Immature natural killer cell (primary cell): Measurements from ENCODE around the gene RNF151. TPM values are rescaled to one million over a fixed set of nuclear protein-coding genes. Genes with fewer than 3 reads are reported as not detected.
"Not testable (repeated sequence)": the region's sequence is repeated elsewhere in the genome, so short reads cannot be mapped to it uniquely, and the experiment has no call there.

Experiments
- DNase-seq, 3 donors: peaks; one replicate each; pipeline ENCODE4 v3.0.0; 2022; ENCODE audit warnings: mixed read lengths in 1 of 3
- H3K27ac Mint-ChIP-seq, 6 donors: one replicate each; pipeline ENCODE4 v1.8.0; 2020; ENCODE audit warnings: mixed read lengths in 6 of 6, mild to moderate bottlenecking in 5 of 6, inconsistent platforms in 4 of 6, moderate library complexity in 3 of 6
- H3K27me3 Mint-ChIP-seq, 3 donors: one replicate each; pipeline ENCODE4 v1.8.0; 2020 to 2021; ENCODE audit warnings: low read depth in 3 of 3, mild to moderate bottlenecking in 3 of 3, mixed read lengths in 3 of 3, moderate library complexity in 3 of 3, inconsistent platforms in 1 of 3
- H3K36me3 Mint-ChIP-seq, 3 donors: one replicate each; pipeline ENCODE4 v1.8.0; 2020; ENCODE audit warnings: mixed read lengths in 3 of 3, inconsistent platforms in 2 of 3, mild to moderate bottlenecking in 2 of 3
- H3K4me1 Mint-ChIP-seq, 2 donors: one replicate each; pipeline ENCODE4 v1.8.0; 2020; ENCODE audit warnings: inconsistent platforms in 2 of 2, mild to moderate bottlenecking in 2 of 2, mixed read lengths in 2 of 2, moderate library complexity in 1 of 2
- H3K4me3 Mint-ChIP-seq, 5 donors: one replicate each; pipeline ENCODE4 v1.8.0; 2020; ENCODE audit warnings: mild to moderate bottlenecking in 5 of 5, mixed read lengths in 5 of 5, inconsistent platforms in 3 of 5, moderate library complexity in 3 of 5
- H3K9me3 Mint-ChIP-seq, 6 donors: one replicate each; pipeline ENCODE4 v1.8.0; 2020; ENCODE audit warnings: mild to moderate bottlenecking in 6 of 6, mixed read lengths in 6 of 6, inconsistent platforms in 4 of 6, moderate library complexity in 3 of 6
- polyA plus RNA-seq, 3 donors: library from polyadenylated mRNA; unstranded; fragments of 300-500 nt; fragmentation: Illumina TruSeq; gene quantifications; one replicate each; pipeline ENCODE4 v1.2.3, GENCODE V29; 2021

RNF151 gene, protein sequence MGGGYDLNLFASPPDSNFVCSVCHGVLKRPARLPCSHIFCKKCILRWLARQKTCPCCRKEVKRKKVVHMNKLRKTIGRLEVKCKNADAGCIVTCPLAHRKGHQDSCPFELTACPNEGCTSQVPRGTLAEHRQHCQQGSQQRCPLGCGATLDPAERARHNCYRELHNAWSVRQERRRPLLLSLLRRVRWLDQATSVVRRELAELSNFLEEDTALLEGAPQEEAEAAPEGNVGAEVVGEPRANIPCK
- polyA plus RNA-seq: not detected

DNA sequence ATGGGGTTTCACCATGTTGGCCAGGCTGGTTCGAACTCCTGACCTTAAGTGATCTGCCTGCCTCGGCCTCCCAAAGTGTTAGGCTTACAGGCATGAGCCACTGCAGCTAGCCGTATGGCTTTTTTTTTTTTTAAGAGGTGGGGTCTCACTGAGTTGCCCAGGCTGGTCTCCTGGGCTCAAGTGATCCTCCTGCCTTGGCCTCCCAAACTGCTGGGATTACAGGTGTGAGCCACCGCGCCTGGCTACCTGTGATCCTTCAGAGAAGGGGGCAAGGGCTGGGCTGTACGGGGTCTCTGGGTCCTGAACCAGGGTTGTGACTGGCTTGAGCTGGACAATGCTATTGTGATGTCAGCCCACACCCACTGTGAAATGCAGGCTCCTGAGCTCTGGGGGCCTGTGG, at the start of gene RNF151:
Gene RNF151 (plus strand): TSS at position 397 of the 400 bp plus-strand sequence. CDS start 26 bp downstream, outside the sequence.
- Mint-ChIP-seq H3K27ac (peak within 1 kb of the TSS; percentile 93 to 97 (median 96)), H3K9me3 (peaks cover 0 to 2% (median 0%) of the 10 kb centered on the region in 6 donors), H3K36me3 (peaks cover 4 to 9% (median 5%) of the 10 kb centered on the region in 3 donors), H3K27me3 (peaks cover 13 to 21% (median 14%) of the 10 kb centered on the region in 3 donors), H3K4me1 (peaks cover 33 to 39% of the 10 kb centered on the region in 2 donors), H3K4me3 (peak within 1 kb of the TSS; percentile 89 to 94 (median 92))
- DNase-seq: no peak

DNA sequence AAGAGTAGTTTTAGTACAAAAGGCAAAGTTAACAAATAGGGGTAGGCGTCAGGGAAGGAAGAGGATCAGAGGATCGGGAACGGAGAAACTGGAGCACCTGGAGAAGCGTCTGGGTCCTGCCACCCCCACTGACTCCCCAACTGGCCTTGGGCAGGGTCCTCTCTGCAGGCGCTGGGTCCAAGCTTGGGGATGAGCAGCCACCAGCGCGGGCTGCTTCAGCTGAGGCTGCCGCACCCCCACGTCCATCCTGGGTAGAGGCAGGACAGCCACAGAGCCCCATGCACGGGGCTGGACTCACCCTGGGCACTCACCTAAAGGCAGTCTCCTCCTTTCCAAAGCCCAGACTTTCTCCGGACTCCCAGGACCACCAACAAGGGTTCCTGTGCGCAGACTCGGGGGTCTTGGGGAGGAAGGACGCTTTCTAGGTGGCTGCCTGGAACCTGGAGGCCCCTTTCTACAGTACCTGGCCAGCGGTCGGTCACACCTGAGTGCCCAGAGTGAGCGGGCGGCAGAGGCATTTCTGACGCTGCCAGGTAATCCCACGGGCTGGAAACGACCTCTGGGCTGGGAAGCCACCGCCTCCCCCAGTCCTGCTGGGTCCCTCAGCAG, 49.5 kb upstream of the RNF151 start:
- DNase-seq: no peak
- peaks cover 0 to 4% (median 0%) of the 10 kb centered on the region in 6 donors for H3K9me3 Mint-ChIP-seq
- no peaks in the 10 kb centered on the region for H3K36me3 Mint-ChIP-seq
- H3K27ac Mint-ChIP-seq: no peak overlapping the region
- no peaks in the 10 kb centered on the region for H3K4me1 Mint-ChIP-seq
- H3K27me3 Mint-ChIP-seq: peaks cover 13 to 15% (median 14%) of the 10 kb centered on the region in 3 donors
- no peak overlapping the region for H3K4me3 Mint-ChIP-seq

DNA sequence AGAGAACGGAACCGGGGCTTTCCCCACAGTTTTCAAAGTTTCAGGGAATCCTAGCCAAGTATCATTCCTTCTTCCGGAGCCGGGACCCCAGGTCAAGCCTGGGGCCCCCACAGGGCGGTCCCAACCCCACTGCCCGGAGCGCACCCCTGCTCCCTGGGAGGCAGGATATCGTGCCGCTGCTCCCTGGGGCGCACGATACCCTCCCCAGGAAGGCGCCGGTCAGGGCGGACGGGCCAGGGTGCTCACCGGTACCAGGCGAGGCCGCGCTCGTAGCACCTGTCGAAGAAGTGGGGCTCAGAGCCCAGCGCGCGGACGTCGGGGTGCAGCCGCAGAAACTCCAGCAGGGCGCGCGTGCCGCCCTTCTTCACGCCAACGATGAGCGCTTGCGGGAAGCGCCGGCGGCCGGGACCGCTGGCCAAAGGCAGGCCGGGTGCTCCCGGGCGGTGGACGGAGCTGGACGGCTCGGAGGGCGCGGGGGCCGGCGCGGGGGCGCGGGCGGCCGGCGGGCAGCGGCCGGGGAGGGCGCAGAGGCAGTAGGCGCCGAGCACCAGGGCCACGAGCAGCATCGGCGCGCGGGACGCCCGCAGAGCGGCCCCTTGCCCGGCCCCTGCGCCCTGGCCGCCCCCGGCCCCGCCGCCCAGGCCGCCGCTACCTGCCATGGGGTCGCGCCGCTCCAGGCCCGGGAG, 48.8 kb upstream of the RNF151 start:
- Mint-ChIP-seq H3K9me3 (peaks cover 0 to 4% (median 0%) of the 10 kb centered on the region in 6 donors), H3K4me1 (no peaks in the 10 kb centered on the region), H3K4me3 (no peak overlapping the region), H3K27me3 (peaks cover 14 to 20% (median 15%) of the 10 kb centered on the region in 3 donors), H3K27ac (no peak overlapping the region), H3K36me3 (no peaks in the 10 kb centered on the region)
- no peak for DNase-seq

DNA sequence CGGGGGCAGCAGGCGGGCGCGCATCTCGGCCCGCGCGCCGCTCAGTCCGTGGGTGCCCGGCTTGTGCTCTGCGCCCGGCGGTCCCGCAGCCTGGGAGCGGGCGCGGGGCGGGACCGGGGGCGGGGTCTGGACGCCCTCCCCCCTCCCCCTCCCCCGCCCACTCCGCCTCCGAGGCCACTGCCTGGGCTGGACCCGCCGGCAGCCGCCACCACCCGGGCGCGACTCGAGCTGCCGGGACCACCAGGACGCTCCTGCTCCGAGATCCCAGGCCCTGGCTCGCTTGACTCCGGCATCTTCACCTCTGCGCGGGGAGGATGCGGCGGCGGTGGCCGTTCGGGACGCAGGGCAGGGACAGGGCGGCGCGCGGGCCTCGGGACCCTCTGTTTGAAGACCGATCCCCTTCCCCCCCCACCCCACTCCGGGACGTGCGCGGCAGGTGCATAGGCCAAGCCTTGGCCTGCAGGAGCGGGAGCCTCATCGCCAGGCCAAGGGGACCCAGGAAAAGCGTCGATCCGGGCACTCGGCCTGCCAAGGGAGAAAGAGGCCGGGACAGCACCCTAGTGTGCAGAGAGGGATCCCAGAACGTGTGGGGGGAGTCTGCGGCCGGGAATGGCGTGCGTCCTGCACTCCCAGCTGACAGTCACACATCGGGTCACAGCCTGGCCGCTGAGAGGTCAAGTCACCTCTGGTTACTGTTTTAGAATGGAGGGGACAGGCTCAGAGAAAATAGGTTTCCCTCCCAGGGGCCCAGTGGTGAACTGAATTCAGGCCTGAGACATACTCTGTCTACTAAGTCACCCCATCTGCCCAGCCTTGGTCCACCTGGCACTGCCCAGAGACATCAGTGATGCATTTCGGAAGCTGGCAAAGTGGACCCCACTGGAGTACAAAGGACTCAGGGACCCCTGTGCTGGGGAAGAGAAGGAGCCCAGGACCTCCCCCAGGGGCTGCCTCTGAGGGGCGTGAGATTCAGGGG, 48.0 kb upstream of the RNF151 start, which contains the start of gene HS3ST6:
Gene HS3ST6 (minus strand): TSS at position 65 of the 976 bp plus-strand sequence. CDS start 92 bp downstream, outside the sequence.
- H3K27me3 Mint-ChIP-seq: peaks cover 15 to 21% (median 16%) of the 10 kb centered on the region in 3 donors
- no peak within 1 kb of the TSS for H3K27ac Mint-ChIP-seq
- no peaks in the 10 kb centered on the region for H3K4me1 Mint-ChIP-seq
- DNase-seq: no peak
- no peaks in the 10 kb centered on the region for H3K36me3 Mint-ChIP-seq
- H3K9me3 Mint-ChIP-seq: peaks cover 0 to 4% (median 0%) of the 10 kb centered on the region in 6 donors
- H3K4me3 Mint-ChIP-seq: no peak within 1 kb of the TSS

DNA sequence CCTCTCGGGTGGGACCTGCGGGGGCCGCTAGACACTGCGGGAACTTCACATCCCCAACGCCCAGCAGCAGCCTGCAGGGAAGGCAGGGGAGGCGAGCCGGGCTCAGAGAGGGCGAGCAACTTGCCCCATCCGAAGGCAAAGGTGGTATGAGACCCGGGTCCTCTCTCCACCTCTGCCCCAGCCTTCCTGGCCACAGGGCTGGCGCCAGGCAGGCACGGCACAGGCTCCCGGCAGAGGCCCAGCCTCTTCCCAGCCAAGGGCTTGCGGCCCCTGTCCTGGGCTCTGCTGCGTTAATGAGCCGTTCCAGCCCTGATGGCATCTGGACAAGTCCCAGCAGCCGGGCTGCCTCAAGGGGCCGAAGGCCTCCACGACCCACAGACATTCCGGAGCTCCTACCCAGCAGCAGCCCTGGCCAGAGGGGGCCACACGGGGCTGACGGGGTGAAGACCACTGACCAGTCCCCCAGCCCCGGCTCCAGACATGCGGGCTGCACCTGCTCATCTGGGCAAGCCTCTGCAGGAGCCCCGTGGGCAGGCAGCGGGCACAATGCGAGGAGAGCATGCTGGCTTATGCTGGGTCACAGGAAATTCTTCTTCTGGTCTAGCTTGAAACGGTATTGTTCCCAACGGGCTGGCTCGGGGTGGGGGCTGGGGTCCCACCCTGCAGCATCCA, 47.2 kb upstream of the RNF151 start:
- H3K27me3 Mint-ChIP-seq: peaks cover 12 to 21% (median 16%) of the 10 kb centered on the region in 3 donors
- no peaks in the 10 kb centered on the region for H3K36me3 Mint-ChIP-seq
- no peaks in the 10 kb centered on the region for H3K4me1 Mint-ChIP-seq

DNA sequence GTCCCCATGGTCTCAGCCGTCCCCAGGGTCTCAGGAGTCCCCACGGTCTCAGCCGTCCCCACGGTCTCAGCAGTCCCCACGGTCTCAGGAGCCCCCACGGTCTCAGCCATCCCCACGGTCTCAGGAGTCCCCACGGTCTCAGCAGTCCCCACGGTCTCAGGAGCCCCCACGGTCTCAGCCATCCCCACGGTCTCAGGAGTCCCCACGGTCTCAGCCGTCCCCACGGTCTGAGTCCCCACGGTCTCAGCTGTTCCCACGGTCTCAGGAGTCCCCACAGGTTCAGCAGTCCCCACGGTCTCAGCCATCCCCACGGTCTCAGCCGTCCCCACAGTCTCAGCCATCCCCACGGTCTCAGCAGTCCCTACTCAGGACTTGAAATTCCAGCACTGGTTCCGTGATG, 46.5 kb upstream of the RNF151 start:
- not testable (repeated sequence) for H3K4me1 Mint-ChIP-seq, DNase-seq, H3K9me3 Mint-ChIP-seq, H3K36me3 Mint-ChIP-seq, H3K4me3 Mint-ChIP-seq, H3K27ac Mint-ChIP-seq
- peaks cover 11 to 24% (median 18%) of the 10 kb centered on the region in 3 donors for H3K27me3 Mint-ChIP-seq

More for the DNA sequence above, 47.2 kb upstream of the RNF151 start:
- H3K27ac Mint-ChIP-seq: no peak overlapping the region
- H3K9me3 Mint-ChIP-seq: peaks cover 0 to 4% (median 0%) of the 10 kb centered on the region in 6 donors
- no peak overlapping the region for H3K4me3 Mint-ChIP-seq
- DNase-seq: no peak

DNA sequence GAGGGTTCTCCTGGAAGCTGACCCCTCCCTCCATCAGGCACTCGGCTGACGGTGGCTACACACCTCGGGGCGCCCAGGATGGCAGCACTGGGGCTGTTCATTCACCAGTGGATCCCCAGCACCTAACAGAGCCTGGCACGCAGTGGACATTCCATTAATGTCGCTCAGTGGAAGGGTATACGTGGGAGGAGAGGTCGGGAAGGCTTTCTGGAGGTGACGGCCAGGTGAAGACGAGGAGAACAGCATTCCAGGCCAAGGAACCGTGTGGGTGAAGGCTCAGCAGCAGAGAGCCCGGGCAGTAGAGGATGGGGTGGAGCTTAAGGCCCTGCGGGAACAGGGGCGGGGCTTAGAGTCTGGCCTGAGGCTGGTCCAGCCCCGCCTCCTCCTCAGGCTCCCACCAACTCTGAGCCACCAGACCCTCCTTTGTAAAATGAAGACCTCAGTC, 45.9 kb upstream of the RNF151 start:
- Mint-ChIP-seq H3K27me3 (peaks cover 10 to 21% (median 18%) of the 10 kb centered on the region in 3 donors), H3K4me3 (no peak overlapping the region), H3K9me3 (peaks cover 0 to 4% (median 0%) of the 10 kb centered on the region in 6 donors), H3K36me3 (no peaks in the 10 kb centered on the region), H3K27ac (peak overlapping the region in 1 of 6 donors; percentile 41), H3K4me1 (no peaks in the 10 kb centered on the region)
- no peak for DNase-seq

DNA sequence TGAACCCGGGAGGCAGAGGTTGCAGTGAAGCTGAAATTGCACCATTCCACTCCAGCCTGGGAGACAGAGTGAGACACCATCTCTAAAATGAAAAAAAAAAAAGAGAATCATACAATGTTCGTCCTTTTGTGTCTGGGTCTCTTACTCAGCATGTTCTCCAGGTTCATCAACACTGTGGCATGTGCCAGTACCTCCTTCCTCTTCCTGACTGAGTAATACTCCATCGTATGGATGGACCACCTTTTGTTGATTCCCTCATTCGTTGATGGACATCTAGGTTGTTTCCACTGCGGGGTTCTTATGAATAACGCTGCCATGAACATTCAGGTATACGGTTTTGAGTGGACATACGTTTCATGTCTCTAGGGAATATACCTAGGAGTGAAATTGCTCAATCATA, 44.3 kb upstream of the RNF151 start:
- H3K27ac Mint-ChIP-seq: no peak overlapping the region
- peaks cover 0 to 4% (median 0%) of the 10 kb centered on the region in 6 donors for H3K9me3 Mint-ChIP-seq
- no peak for DNase-seq
- no peak overlapping the region for H3K4me3 Mint-ChIP-seq
- no peaks in the 10 kb centered on the region for H3K36me3 Mint-ChIP-seq
- no peaks in the 10 kb centered on the region for H3K4me1 Mint-ChIP-seq
- peaks cover 9 to 18% (median 11%) of the 10 kb centered on the region in 3 donors for H3K27me3 Mint-ChIP-seq

DNA sequence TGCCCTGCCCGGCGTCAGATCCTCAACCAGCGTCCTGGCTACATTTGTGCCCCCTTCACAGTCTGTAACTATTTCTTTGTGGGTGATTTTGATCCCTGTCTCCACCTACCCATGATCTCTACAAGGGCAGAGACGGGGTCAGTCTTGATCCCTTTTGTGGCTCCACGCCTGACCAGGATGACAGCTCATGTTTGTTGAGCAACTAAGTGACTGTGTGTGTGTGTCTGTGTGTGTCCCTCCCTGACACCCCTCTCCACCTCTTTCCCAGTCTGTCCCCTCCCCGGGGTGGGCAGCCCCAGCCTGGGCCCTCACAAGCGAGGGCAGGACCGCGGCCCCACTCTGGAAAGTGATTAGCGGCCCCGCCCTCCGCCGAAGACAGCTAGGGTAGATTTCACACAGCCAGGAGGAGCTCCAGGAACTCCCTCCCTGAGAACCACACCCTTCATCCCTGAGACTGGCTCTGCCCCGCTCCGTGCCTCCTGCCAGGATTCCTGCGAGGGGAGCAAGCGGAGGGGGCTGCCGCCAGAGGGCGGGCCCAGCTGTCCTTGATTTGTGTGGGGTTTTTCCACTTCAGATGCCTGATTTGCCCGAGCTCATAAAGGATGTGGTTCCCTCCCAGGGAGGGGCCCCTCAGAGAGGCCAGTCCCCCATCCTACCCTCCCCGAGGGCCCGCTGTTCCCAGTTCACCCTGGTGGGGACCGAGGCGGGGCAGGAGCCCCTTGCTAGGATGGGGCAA, 43.2 kb upstream of the RNF151 start:
- Mint-ChIP-seq H3K27me3 (peaks cover 9 to 18% (median 11%) of the 10 kb centered on the region in 3 donors), H3K4me3 (no peak overlapping the region), H3K4me1 (no peaks in the 10 kb centered on the region), H3K9me3 (peaks cover 0 to 4% (median 0%) of the 10 kb centered on the region in 6 donors), H3K27ac (no peak overlapping the region), H3K36me3 (no peaks in the 10 kb centered on the region)
- DNase-seq: no peak

DNA sequence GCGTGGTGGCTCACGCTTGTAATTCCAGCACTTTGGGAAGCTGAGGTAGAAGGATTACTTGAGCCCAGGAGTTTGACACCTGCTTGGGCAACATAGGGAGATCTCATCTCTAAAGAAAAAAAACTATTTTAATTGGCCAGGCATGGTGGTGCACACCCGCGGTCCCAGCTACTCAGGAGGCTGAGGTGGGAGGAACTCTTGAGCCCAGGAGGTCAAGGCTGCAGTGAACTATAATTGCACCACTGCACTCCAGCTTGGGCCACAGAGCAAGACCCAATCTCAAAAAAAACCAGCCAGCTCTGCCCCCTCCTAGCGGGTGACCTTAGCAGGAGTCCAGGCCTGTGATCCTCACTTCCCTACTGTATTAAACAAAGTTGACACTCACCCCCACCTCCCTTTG, 42.6 kb upstream of the RNF151 start:
- Mint-ChIP-seq H3K4me3 (no peak overlapping the region), H3K9me3 (peaks cover 0 to 4% (median 0%) of the 10 kb centered on the region in 6 donors), H3K36me3 (no peaks in the 10 kb centered on the region), H3K4me1 (peaks cover 2 to 3% of the 10 kb centered on the region in 2 donors), H3K27me3 (peaks cover 6 to 18% (median 10%) of the 10 kb centered on the region in 3 donors), H3K27ac (no peak overlapping the region)
- no peak for DNase-seq

DNA sequence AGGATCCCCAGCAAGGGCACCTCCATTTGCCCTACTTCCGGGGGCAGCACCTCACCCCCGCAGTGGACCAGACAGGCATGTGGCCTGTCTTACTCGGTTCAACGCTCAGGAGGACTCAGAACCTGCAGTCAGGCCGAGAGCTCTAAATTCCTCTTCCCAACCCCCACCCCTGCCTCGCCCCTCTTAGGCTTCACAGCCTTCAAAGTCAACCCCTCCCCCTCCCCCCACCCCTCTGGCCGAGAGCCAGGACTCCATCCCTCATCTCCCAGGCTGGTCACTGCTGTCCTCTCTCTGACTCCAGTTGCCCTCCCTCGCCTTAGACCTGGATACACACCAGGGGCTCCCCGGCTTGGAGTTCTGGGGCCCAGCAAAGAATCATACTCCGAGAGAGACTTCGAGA, 40.4 kb upstream of the RNF151 start:
- Mint-ChIP-seq H3K4me3 (no peak overlapping the region), H3K27ac (no peak overlapping the region), H3K4me1 (peaks cover 3 to 6% of the 10 kb centered on the region in 2 donors), H3K36me3 (no peaks in the 10 kb centered on the region), H3K27me3 (peaks cover 3 to 14% (median 7%) of the 10 kb centered on the region in 3 donors), H3K9me3 (peaks cover 0 to 2% (median 0%) of the 10 kb centered on the region in 6 donors)
- DNase-seq: no peak

DNA sequence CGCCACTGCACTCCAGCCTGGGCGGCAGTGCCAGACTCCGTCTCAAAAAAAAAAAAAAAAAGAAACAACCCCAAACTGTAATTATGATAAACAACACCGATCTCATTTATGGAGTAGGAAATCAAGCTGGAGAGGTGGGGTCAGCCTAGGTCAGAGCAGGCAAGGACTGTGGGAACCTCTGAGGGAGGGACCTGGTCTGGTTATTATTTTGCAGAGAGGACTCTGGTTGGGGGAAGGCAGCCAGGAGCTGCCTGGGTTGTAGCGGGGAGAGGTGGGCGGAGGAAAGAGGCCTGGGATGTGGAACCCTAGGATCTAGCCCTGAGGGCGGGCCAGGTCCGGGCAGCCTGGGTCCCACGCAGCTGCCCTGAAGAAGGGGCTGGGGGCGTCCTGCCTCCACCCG, 37.6 kb upstream of the RNF151 start:
- peak overlapping the region in 4 of 6 donors; percentile 28 to 72 (median 52) for H3K27ac Mint-ChIP-seq
- peak in 1 of 3 donors; percentile 11 for DNase-seq
- peak overlapping the region; percentile 67 to 82 (median 80) for H3K4me3 Mint-ChIP-seq
- H3K27me3 Mint-ChIP-seq: peaks cover 1 to 6% (median 3%) of the 10 kb centered on the region in 3 donors
- H3K36me3 Mint-ChIP-seq: no peaks in the 10 kb centered on the region
- H3K9me3 Mint-ChIP-seq: no peaks in the 10 kb centered on the region
- H3K4me1 Mint-ChIP-seq: peaks cover 3 to 6% of the 10 kb centered on the region in 2 donors
